Activated naive CD4-positive, alpha-beta T cell treated with Interleukin-2 at 50 U/mL for 16 hours (primary cell): ENCODE measurements around the gene GGT1.
A peak's percentile ranks its signal among the peaks of the same experiment; 100 is the strongest.
"Not testable (repeated sequence)": the region's sequence is repeated elsewhere in the genome, so short reads cannot be mapped to it uniquely, and the experiment has no call there.

Experiments
- DNase-seq: peaks from one replicate; pipeline ENCODE4 v3.0.0-alpha.2; 2020

Gene GGT1

DNA sequence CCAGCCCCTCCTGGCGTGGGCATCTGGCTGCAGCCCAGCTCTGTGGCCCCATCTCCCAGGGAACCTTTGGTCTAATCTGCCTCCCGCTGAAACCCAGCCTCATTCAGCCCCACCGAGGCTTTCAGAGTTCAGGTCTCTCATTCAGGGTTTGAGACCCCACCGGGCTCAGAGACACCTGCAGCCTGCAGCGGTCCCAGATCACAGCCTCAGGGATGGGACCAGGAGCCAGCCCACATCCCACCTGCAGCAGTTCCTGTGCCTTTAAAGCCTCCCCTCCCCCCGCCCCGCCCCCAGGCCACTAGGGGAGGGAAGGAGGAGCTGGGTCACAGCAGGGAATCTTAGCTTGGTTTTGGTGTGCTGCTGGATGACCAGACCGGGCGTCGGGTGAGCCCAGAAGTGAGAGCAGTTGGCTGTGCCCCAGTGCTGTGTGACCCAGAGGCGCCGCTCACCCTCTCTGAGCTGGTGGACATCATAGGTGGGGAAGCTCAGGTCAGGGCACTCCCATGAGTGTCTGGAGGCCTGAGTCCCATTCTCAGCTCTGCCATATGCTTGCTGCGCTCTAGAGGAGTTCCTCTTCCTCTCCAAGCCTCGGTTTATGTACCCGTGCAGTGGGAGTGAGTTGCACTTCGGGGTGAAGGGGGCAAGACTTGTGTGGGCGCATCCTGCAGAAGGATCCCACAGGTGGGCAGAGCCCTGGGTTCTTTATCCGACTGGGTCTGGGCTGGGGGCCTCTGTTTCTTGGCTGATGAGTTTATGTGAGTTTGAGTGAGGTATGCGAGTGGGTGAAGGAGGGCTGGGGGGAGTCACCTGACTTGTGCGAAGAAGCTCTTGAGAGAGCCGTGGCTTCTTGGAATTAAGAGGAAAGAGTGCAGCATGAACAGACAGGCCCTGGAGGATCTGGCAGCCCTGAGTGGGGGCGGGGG is at the start of gene GGT1:
GGT1 (plus strand) TSS at position 347 of the 923 bp plus-strand sequence. CDS start 7,889 bp downstream, outside the sequence.
- not testable (repeated sequence) for DNase-seq

- no peak for DNase-seq
These were observed 49.2 kb upstream of the GGT1 start for GRCh38 chr22:24553597-24554312.

- peak; percentile 36 for DNase-seq
These were observed 48.5 kb upstream of the GGT1 start, which contains the start of gene GUCD1 for GRCh38 chr22:24554313-24555164. Gene GUCD1, minus strand, starts transcription at chr22:24555138. Its CDS starts 147 bp downstream, at chr22:24554991.

DNA sequence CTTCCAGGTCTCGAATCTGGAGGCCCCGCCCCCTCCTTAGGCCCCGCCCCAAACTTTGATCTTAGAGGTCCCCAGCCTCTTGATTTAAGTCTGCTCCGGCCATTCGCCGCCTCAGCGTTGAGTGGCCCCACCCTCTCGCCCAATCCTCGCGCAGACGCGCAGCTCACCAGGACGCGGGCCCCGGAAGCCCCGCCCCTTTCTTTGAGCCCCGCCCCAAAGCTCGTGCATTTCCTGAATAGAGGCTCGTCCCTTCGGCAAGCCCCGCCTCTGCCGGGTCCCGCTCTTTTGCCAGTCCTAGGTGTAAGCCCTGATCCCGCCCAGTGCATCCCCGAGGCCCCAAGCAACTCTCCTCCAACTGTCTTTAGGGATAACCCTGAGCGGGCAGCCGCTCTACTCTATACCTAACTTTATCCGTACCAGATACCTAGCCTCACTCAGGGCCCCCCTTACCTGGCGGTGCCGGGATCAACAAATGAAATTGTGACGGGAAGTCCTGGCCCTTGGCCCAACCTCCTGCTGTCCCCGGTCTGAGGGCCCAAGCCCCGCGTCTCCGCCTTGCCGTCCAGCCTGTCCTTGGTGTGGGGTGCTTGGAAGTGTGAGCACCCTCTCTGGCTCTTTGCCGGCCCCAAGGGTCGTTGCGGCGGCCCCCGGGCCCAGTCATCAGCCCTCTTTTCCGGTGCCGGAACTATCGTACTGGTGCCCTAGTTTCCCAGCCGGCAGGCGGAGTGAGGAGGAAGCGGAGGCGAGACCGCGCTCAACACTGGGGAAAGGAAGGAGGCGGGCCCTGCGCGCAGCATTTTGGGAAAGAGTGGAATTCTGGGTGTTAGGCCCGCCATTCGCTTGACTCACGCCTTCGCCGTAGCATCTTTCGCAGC is 47.6 kb upstream of the GGT1 start, which contains the start of gene SNRPD3:
SNRPD3 (plus strand) TSS at position 835 of the 875 bp plus-strand sequence. CDS start 1,676 bp downstream, outside the sequence.
- DNase-seq, result peak; percentile 100

DNA sequence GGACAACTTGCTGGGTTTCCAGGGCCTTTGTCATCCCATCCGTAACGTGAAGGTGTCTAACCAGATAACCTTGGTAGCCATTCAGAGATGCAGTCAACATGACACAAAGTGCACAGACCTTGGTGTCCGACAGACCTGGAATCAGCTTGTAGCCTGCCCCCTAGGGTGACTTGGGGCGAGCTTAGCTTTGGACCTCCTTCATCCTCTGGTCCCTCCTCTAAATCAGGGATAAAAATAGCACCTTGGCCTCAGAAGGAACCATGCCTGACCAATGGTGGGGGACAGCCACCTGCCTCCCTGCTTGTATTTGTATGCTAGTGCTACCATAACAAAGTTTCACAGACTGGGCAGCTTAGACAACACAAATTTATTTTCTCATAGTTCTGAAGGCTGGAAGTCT is 43.5 kb upstream of the GGT1 start:
- no peak for DNase-seq

GRCh38 chr22:24563246-24563645 is 39.7 kb upstream of the GGT1 start:
- no peak for DNase-seq

GRCh38 chr22:24564376-24565058 is 38.5 kb upstream of the GGT1 start:
- DNase-seq, result no peak

GRCh38 chr22:24565077-24565476 is 37.9 kb upstream of the GGT1 start:
- DNase-seq, result no peak

GRCh38 chr22:24566899-24567511 is 36.0 kb upstream of the GGT1 start:
- DNase-seq, result no peak

- DNase-seq, result no peak
These were observed 35.3 kb upstream of the GGT1 start for GRCh38 chr22:24567668-24568067.

GRCh38 chr22:24571266-24571665 is 31.7 kb upstream of the GGT1 start:
- no peak for DNase-seq

DNA sequence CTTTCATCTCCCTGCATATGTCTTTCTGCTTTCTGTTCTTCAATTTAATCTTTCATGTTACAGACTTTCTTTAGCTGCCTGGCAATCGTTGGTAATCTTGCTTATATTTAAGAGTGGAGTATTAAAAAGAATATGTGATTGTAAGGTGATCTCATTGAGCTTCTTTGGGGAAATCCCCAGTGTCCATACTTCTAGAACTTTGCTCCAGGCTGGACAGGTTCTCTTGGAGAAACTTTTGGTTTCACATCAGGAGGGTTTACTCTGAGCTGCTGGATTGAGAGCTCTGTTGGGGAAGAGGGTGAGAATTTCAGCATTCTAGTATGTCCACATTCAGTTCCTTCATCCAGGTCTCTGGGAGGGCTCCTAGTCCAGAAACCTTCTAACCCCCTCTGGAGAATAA is 26.2 kb upstream of the GGT1 start:
- DNase-seq, result no peak

DNA sequence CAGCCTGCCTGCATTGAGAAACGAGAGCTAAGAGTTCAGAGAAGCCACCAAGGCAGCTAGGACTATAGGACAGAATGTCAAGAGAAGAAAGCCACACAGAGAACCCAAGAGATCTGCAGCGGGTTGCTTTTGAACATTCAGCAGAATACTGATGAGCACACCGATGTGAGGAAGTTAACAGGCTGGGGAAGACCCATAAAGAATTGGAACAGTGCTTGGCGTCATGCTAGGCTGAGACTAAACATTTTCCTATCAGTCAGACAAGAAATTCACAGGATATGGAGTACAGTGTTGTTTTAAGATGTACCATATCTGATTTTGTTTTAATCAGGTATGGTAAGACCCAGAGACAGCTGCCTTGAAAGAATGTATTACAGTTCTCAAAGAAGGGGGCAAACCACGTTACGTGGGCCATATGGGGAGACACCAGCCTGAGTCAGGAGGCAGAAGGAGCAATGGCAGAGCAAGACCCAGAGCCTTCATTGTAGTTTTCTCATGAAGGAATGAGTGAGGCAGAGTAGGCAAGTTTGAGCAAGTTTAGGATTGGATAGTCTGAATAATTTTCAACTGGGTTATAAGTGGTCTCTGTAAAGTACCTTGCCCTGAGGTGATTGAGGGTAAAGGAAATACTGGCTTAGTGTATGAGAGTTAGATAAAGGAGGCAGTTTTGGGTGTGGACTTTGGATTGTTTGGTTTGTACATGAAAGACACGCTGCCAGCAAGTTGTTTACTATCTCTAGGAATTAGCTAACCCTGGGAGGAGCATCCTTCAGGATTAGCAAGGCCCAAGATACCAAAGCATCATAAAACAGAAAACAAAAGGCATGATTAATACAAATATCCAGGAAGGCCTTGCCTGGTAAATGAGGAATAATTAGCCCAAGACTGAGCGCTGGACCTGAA is 24.4 kb upstream of the GGT1 start:
- no peak for DNase-seq

DNA sequence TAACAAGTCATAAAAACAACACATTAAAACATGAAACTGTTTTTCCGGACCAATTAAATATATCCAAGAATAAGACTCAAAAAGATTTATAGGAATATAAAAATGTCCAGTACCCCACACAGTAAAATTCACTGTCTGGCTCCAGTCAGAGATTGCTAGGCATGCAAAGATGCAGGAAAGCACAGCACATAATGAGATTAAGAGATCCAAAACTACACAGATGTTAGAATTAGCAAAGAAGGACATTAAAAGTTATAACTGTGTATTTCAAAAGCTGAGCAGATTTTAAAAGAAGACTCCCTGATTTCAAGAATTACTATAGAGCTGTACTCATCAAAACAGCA is 23.8 kb upstream of the GGT1 start:
- DNase-seq, result no peak

DNA sequence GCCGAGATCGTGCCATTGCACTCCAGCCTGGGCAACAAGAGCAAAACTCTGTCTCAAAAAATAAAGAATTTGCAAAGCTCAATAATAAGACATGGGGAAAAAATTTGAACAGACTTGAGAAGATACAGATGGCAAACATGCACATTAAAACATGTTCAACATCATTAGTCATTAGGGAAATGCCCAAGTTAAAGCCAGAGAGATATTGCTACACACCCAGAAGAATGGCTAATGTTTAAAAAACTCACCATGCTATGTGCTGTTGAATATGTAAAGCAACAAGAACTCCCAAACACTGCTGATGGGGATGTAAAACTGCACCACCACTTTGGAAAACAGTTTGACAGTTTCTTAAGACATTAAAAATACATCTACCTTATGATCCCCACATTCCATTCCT is 22.7 kb upstream of the GGT1 start:
- no peak for DNase-seq

- no peak for DNase-seq
These were observed 20.8 kb upstream of the GGT1 start for GRCh38 chr22:24582056-24582814.

DNA sequence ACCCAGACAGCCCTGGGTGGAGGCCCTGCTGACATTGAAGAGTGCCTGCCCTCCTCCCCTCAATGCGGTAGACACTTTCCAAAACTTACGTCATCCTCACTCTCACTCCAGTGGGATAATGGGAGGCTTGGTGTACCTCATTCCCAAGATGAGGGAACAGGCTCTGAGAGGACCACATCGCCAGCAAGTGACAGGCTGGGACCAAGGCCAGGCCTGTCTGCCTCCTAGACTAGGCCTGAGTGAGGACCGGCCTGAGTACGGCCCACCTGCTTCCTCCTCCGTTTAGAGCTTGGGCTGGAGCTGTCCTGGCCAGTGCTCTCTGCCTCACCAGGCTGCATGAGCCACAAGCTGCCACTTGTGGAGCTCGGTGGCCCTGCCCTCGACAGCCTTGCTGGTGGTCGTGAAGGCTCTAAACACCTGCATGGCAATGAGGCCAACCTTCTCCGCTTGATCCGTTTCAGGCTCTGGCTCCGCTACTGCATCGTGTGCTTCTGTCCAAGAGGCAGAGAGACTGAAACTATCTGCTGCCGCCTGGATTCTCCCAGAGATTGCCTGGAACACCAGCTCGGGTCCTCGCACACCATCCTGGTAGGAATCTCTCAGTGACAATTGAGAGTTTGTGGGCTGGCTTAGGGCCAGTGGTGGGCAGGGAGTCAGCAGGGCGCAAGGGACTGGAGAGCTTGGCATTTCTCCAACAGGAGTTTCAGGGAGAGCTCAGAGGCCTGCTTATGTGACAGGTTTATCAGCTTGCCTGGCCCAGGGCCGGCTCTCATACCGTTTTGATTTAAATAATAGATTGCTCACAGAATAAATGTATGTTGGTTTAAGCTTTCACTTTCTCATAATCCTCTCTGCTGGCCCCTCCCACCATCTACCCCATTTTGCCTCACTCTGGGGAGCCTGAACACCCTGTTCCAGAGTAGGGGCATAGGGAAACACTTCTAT is 19.5 kb upstream of the GGT1 start:
- DNase-seq, result no peak
